ENCODE data around the gene MESD. TPM values are rescaled to one million over a fixed set of nuclear protein-coding genes. Genes with fewer than 3 reads are reported as not detected.

The MESD gene
- total RNA-seq, 1 experiment from 2014 or later = 21.9 TPM

- H3K4me3 ChIP-seq = no peak overlapping the region
- H3K9me2 ChIP-seq (ENCODE audit: insufficient read depth) = no peaks in the 10 kb centered on the region
- no TSS peak for BruUV-seq (replicated peaks)
- H3K27ac ChIP-seq = no peak overlapping the region
- ChIA-PET CTCF (no interaction called here), POLR2A (ENCODE audit: unreplicated experiment) (no interaction called here)
- no peaks in the 10 kb centered on the region for H3K79me2 ChIP-seq (ENCODE audit: low read depth)
- TF ChIP-seq EZH2 (IDR thresholded peaks at IDR 0.05; ENCODE audit: low read depth) (no peak), CTCF (conservative IDR thresholded peaks at IDR 0.05) (no peak)
- H3F3A ChIP-seq (ENCODE audit: insufficient read depth, low read depth) = no peaks in the 10 kb centered on the region
- intact Hi-C loops (cut with micrococcal nuclease; ENCODE audit: unreplicated experiment) = no loop called here
- H3K4me2 ChIP-seq = no peak overlapping the region
- no peaks in the 10 kb centered on the region for H3K27me3 ChIP-seq (ENCODE audit: insufficient read depth, low read depth)
- H2AFZ ChIP-seq = no peak overlapping the region
- H4K20me1 ChIP-seq (ENCODE audit: insufficient read depth) = no peaks in the 10 kb centered on the region
- no peaks in the 10 kb centered on the region for H3K9me3 ChIP-seq (ENCODE audit: insufficient read depth, low read depth)
- no peaks in the 10 kb centered on the region for H3K36me3 ChIP-seq (ENCODE audit: low read depth)
- DNase-seq = no peak
- peaks cover 7% of the 10 kb centered on the region; the same call in 1 of the 2 replicates for H3K4me1 ChIP-seq (replicated peaks; ENCODE audit: insufficient read depth)
These were observed 53.1 kb downstream of the MESD start for GRCh38 chr15:80936288-80937078.

- intact Hi-C loops (cut with micrococcal nuclease; ENCODE audit: unreplicated experiment) = no loop called here
- no peaks in the 10 kb centered on the region for H4K20me1 ChIP-seq (ENCODE audit: insufficient read depth)
- ChIA-PET POLR2A (ENCODE audit: unreplicated experiment) (no interaction called here), CTCF (no interaction called here)
- no peak overlapping the region for H2AFZ ChIP-seq
- H3K9me2 ChIP-seq (ENCODE audit: insufficient read depth) = no peaks in the 10 kb centered on the region
- H3F3A ChIP-seq (ENCODE audit: insufficient read depth, low read depth) = no peaks in the 10 kb centered on the region
- no peaks in the 10 kb centered on the region for H3K36me3 ChIP-seq (ENCODE audit: low read depth)
- TF ChIP-seq CTCF (conservative IDR thresholded peaks at IDR 0.05) = no peak
- no peak for TF ChIP-seq EZH2 (IDR thresholded peaks at IDR 0.05; ENCODE audit: low read depth)
- no peak for DNase-seq
- BruUV-seq (replicated peaks) = no TSS peak
- no peak overlapping the region for H3K27ac ChIP-seq
- H3K9me3 ChIP-seq (ENCODE audit: insufficient read depth, low read depth) = no peaks in the 10 kb centered on the region
- H3K79me2 ChIP-seq (ENCODE audit: low read depth) = no peaks in the 10 kb centered on the region
- peaks cover 7% of the 10 kb centered on the region; the same call in 1 of the 2 replicates for H3K4me1 ChIP-seq (replicated peaks; ENCODE audit: insufficient read depth)
- no peak overlapping the region for H3K4me3 ChIP-seq
- no peak overlapping the region for H3K4me2 ChIP-seq
- H3K27me3 ChIP-seq (ENCODE audit: insufficient read depth, low read depth) = no peaks in the 10 kb centered on the region
These were observed 54.8 kb downstream of the MESD start for GRCh38 chr15:80934761-80935221.

GRCh38 chr15:80932989-80933388 is 56.6 kb downstream of the MESD start:
- Histone ChIP-seq H3F3A (ENCODE audit: insufficient read depth, low read depth) (no peaks in the 10 kb centered on the region), H4K20me1 (ENCODE audit: insufficient read depth) (no peaks in the 10 kb centered on the region), H3K27ac (no peak overlapping the region), H3K4me2 (no peak overlapping the region), H3K9me3 (ENCODE audit: insufficient read depth, low read depth) (no peaks in the 10 kb centered on the region), H3K79me2 (ENCODE audit: low read depth) (no peaks in the 10 kb centered on the region), H3K4me1 (replicated peaks; ENCODE audit: insufficient read depth) (peaks cover 7% of the 10 kb centered on the region; the same call in 1 of the 2 replicates), H3K4me3 (no peak overlapping the region), H2AFZ (no peak overlapping the region), H3K9me2 (ENCODE audit: insufficient read depth) (no peaks in the 10 kb centered on the region), H3K36me3 (ENCODE audit: low read depth) (no peaks in the 10 kb centered on the region), H3K27me3 (ENCODE audit: insufficient read depth, low read depth) (no peaks in the 10 kb centered on the region)
- intact Hi-C loops (cut with micrococcal nuclease; ENCODE audit: unreplicated experiment) = no loop called here
- DNase-seq = no peak
- BruUV-seq (replicated peaks) = no TSS peak
- ChIA-PET POLR2A (ENCODE audit: unreplicated experiment) (no interaction called here), CTCF (no interaction called here)
- no peak for TF ChIP-seq CTCF (conservative IDR thresholded peaks at IDR 0.05)

All from PC-9 (cell line).